GM12878 (cell line): Measurements from ENCODE around the gene TTLL1. TPM values are rescaled to one million over a fixed set of nuclear protein-coding genes. Genes with fewer than 3 reads are reported as not detected.

Experiments used
- BRCA1 ChIP-seq: IDR thresholded peaks from 2 replicates; pipeline ENCODE4 v1.6.1; 2011; ENCODE audit warnings: low read depth, low read length, improper control_type of control experiment
- CTCF ChIP-seq, 3 experiments: IDR thresholded peaks in 2 of 3; conservative IDR thresholded peaks in 1 of 3; 2 replicates each; pipeline ENCODE4 v1.5.1; 2011; ENCODE audit warnings: low read depth in 3 of 3, low read length in 3 of 3, mild to moderate bottlenecking in 3 of 3, control low read depth in 2 of 3, moderate library complexity in 2 of 3, inconsistent platforms in 1 of 3, mixed read lengths in 1 of 3; ENCODE audit not compliant: control insufficient read depth in 2 of 3, insufficient read depth in 1 of 3; ENCODE audit errors: extremely low read depth in 1 of 3
- E2F8 ChIP-seq: fragments of 450-650 bp; IDR thresholded peaks from 2 replicates; pipeline ENCODE4 v1.6.1; 2018; ENCODE audit warnings: mild to moderate bottlenecking, low read depth, moderate library complexity; ENCODE audit not compliant: partially characterized antibody
- EGR1 ChIP-seq, 2 experiments: IDR thresholded peaks; 1 replicate in 1 of 2; 2 replicates in 1 of 2; pipeline ENCODE4 v1.6.1; 2011 to 2012; ENCODE audit warnings: low read depth in 2 of 2, low read length in 2 of 2, borderline replicate concordance in 1 of 2, mild to moderate bottlenecking in 1 of 2, moderate library complexity in 1 of 2
- HDAC6 ChIP-seq: fragments of 200-600 bp; sonication (generic); IDR thresholded peaks from one replicate; pipeline ENCODE4 v1.8.0; 2017; ENCODE audit warnings: antibody characterized with exemption; ENCODE audit not compliant: unreplicated experiment
- JUNB ChIP-seq: IDR thresholded peaks from 2 replicates; pipeline ENCODE4 v1.6.1; 2016; ENCODE audit warnings: antibody characterized with exemption, mild to moderate bottlenecking
- NFIC ChIP-seq: IDR thresholded peaks from 2 replicates; pipeline ENCODE4 v1.6.1; 2012; ENCODE audit warnings: low read depth, mild to moderate bottlenecking, inconsistent platforms, low read length, moderate library complexity
- NFYB ChIP-seq: IDR thresholded peaks from 2 replicates; pipeline ENCODE4 v1.6.1; 2011; ENCODE audit warnings: low read depth, mild to moderate bottlenecking, low read length, improper control_type of control experiment, moderate library complexity; ENCODE audit not compliant: insufficient read depth
- NR2C1 ChIP-seq: fragments of 450-650 bp; IDR thresholded peaks from 2 replicates; pipeline ENCODE4 v1.6.1; 2017; ENCODE audit warnings: antibody characterized with exemption, mild to moderate bottlenecking, moderate library complexity
- POLR2A ChIP-seq: IDR thresholded peaks from 2 replicates; pipeline ENCODE4 v1.6.1; 2011; ENCODE audit warnings: low read depth, mild to moderate bottlenecking, low read length
- RAD51 ChIP-seq: fragments of 450-650 bp; IDR thresholded peaks from 2 replicates; pipeline ENCODE4 v1.6.1; 2016; ENCODE audit warnings: moderate library complexity, mild to moderate bottlenecking, inconsistent platforms
- RCOR1 ChIP-seq: conservative IDR thresholded peaks from 2 replicates; pipeline ENCODE4 v1.6.1; 2012; ENCODE audit warnings: low read depth, low read length, improper control_type of control experiment
- RELA ChIP-seq: fragments of 450-650 bp; IDR thresholded peaks from 2 replicates; pipeline ENCODE4 v1.8.0; 2014; ENCODE audit warnings: borderline replicate concordance; ENCODE audit not compliant: partially characterized antibody
- RELB ChIP-seq: fragments of 450-650 bp; IDR thresholded peaks from 2 replicates; pipeline ENCODE4 v1.6.1; 2017; ENCODE audit warnings: low read depth, mild to moderate bottlenecking, moderate library complexity
- RUNX3 ChIP-seq: IDR thresholded peaks from 2 replicates; pipeline ENCODE4 v1.6.1; 2012; ENCODE audit warnings: low read length, inconsistent platforms
- SIN3A ChIP-seq: IDR thresholded peaks from 2 replicates; pipeline ENCODE4 v1.6.1; 2012; ENCODE audit warnings: low read depth, low read length, improper control_type of control experiment
- SP1 ChIP-seq: IDR thresholded peaks from one replicate; pipeline ENCODE4 v1.6.1; 2011; ENCODE audit warnings: low read depth, low read length
- STAT3 ChIP-seq: IDR thresholded peaks from 2 replicates; pipeline ENCODE4 v1.6.1; 2011; ENCODE audit warnings: low read depth, low read length, improper control_type of control experiment
- TCF7 ChIP-seq: IDR thresholded peaks from 2 replicates; pipeline ENCODE4 v1.6.1; 2014; ENCODE audit warnings: antibody characterized with exemption, borderline replicate concordance
- ZBTB40 ChIP-seq: fragments of 450-650 bp; IDR thresholded peaks from 2 replicates; pipeline ENCODE4 v1.6.1; 2016; ENCODE audit warnings: mild to moderate bottlenecking, moderate library complexity, borderline replicate concordance
- ZNF207 ChIP-seq: fragments of 450-650 bp; IDR thresholded peaks from 2 replicates; pipeline ENCODE4 v1.6.1; 2014; ENCODE audit warnings: antibody characterized with exemption, mild to moderate bottlenecking, borderline replicate concordance
- polyA plus RNA-seq, 11 experiments: library from polyadenylated mRNA; depleted of rRNA in 4 of 11; unstranded in 6 of 11; stranded (reverse) in 5 of 11; fragments of >200 nt; fragmentation: Nextera tagmentation in 4 of 11; fragmentation: Illumina TruSeq in 1 of 11; extraction: Ambion mirVana in 4 of 11; extraction: Trizol in 1 of 11; gene quantifications; 1 replicate in 1 of 11; 2 replicates in 10 of 11; pipeline versions ENCODE4 v1.2.1 to v1.2.3, GENCODE V29; 2011 to 2016; ENCODE audit warnings: inconsistent platforms in 2 of 11, missing spikeins in 2 of 11, low read depth in 1 of 11
- total RNA-seq, 4 experiments: library from RNA; depleted of rRNA in 3 of 4; stranded (reverse); fragments of >200 nt in 3 of 4; fragmentation: Illumina TruSeq in 1 of 4; extraction: Trizol in 1 of 4; gene quantifications; 2 replicates each; pipeline versions ENCODE4 v1.2.1 to v1.2.3, GENCODE V29; 2013 to 2021

Gene TTLL1
- total and polyA plus RNA-seq, 10 of the 15 experiments (the other 5 are each of a cell fraction or from before 2014, with no cell fraction given), result 0.39 to 4.8 (median 3.2) TPM

- no peak for TF ChIP-seq RELB
- TF ChIP-seq E2F8, result no peak
- TF ChIP-seq EGR1 (IDR thresholded peaks at IDR 0.05; ENCODE audit: borderline replicate concordance in 1 of 2, low read depth in 2 of 2, low read length in 2 of 2), result no peak
- no peak for TF ChIP-seq RELA
- TF ChIP-seq CTCF (IDR thresholded peaks at IDR 0.05 in 2 of 3, conservative IDR thresholded peaks at IDR 0.05 in 1 of 3; ENCODE audit: control insufficient read depth in 2 of 3, extremely low read depth in 1 of 3, insufficient read depth in 1 of 3, low read depth in 3 of 3, low read length in 3 of 3), result no peak
- peak; percentile 83 for TF ChIP-seq NFIC
- peak; percentile 62 for TF ChIP-seq RUNX3
- TF ChIP-seq BRCA1, result no peak
- TF ChIP-seq STAT3, result no peak
- no peak for TF ChIP-seq SP1
- no peak for TF ChIP-seq NFYB
- TF ChIP-seq ZNF207, result no peak
- no peak for TF ChIP-seq TCF7
- peak; percentile 87 for TF ChIP-seq JUNB
- TF ChIP-seq SIN3A, result no peak
- TF ChIP-seq POLR2A, result no peak
- no peak for TF ChIP-seq HDAC6
- no peak for TF ChIP-seq NR2C1
- TF ChIP-seq ZBTB40, result no peak
- no peak for TF ChIP-seq RCOR1
- TF ChIP-seq RAD51, result no peak
These were observed 88.6 kb downstream of the TTLL1 start (continued) for GRCh38 chr22:43000441-43001175.
